ENCODE data around the gene GP1BB.

Gene GP1BB

GRCh38 chr22:19764636-19765476 is 41.5 kb downstream of the GP1BB start:
- CTCF ChIA-PET, result no interaction called here
- POLR2A ChIA-PET, result interaction anchor here (0.7 kb wide), 1 partner anchor 13 kb away, joined by 3 read pairs; no protein-coding TSS in a partner anchor
- no peak for TF ChIP-seq CTBP1 (IDR thresholded peaks at IDR 0.05; ENCODE audit: borderline replicate concordance)
- no peak for DNase-seq (ENCODE audit: extremely low spot score)

- no peak for DNase-seq (ENCODE audit: extremely low spot score)
- no peak for TF ChIP-seq PKNOX1 (IDR thresholded peaks at IDR 0.05)
- no peak for TF ChIP-seq NFRKB (IDR thresholded peaks at IDR 0.05)
- TF ChIP-seq SP1 (IDR thresholded peaks at IDR 0.05), result no peak
- no peak for TF ChIP-seq FOXA1 (IDR thresholded peaks at IDR 0.05)
- no peak for TF ChIP-seq L3MBTL2 (conservative IDR thresholded peaks at IDR 0.05)
- TF ChIP-seq ZNF384 (IDR thresholded peaks at IDR 0.05), result no peak
- TF ChIP-seq BHLHE40 (IDR thresholded peaks at IDR 0.05; ENCODE audit: borderline replicate concordance), result no peak
- no peak for TF ChIP-seq TARDBP (IDR thresholded peaks at IDR 0.05)
- no peak for TF ChIP-seq ARNT (IDR thresholded peaks at IDR 0.05)
- TF ChIP-seq HDGF (IDR thresholded peaks at IDR 0.05; ENCODE audit: borderline replicate concordance), result no peak
- TF ChIP-seq ELF4 (IDR thresholded peaks at IDR 0.05), result no peak
- TF ChIP-seq SUZ12 (IDR thresholded peaks at IDR 0.05), result no peak
- no peak for TF ChIP-seq FOXM1 (IDR thresholded peaks at IDR 0.05; ENCODE audit: borderline replicate concordance)
- TF ChIP-seq CTBP1 (IDR thresholded peaks at IDR 0.05; ENCODE audit: borderline replicate concordance), result no peak
- TF ChIP-seq LEF1 (IDR thresholded peaks at IDR 0.05; ENCODE audit: borderline replicate concordance), result no peak
- no peak for TF ChIP-seq FOXK2 (IDR thresholded peaks at IDR 0.05)
- ChIA-PET POLR2A (no interaction called here), CTCF (no interaction called here)
Observed at GRCh38 chr22:19765477-19766239, 42.3 kb downstream of the GP1BB start.

- TF ChIP-seq SUZ12 (IDR thresholded peaks at IDR 0.05), result no peak
- TF ChIP-seq ARNT (IDR thresholded peaks at IDR 0.05), result no peak
- no peak for TF ChIP-seq HDGF (IDR thresholded peaks at IDR 0.05; ENCODE audit: borderline replicate concordance)
- no peak for TF ChIP-seq CTBP1 (IDR thresholded peaks at IDR 0.05; ENCODE audit: borderline replicate concordance)
- no peak for TF ChIP-seq BHLHE40 (IDR thresholded peaks at IDR 0.05; ENCODE audit: borderline replicate concordance)
- no peak for TF ChIP-seq L3MBTL2 (conservative IDR thresholded peaks at IDR 0.05)
- TF ChIP-seq ZNF384 (IDR thresholded peaks at IDR 0.05), result no peak
- no peak for TF ChIP-seq PKNOX1 (IDR thresholded peaks at IDR 0.05)
- no peak for TF ChIP-seq ELF4 (IDR thresholded peaks at IDR 0.05)
- TF ChIP-seq FOXK2 (IDR thresholded peaks at IDR 0.05), result no peak
- TF ChIP-seq NFRKB (IDR thresholded peaks at IDR 0.05), result no peak
- TF ChIP-seq FOXA1 (IDR thresholded peaks at IDR 0.05), result no peak
- TF ChIP-seq SP1 (IDR thresholded peaks at IDR 0.05), result no peak
- TF ChIP-seq LEF1 (IDR thresholded peaks at IDR 0.05; ENCODE audit: borderline replicate concordance), result no peak
- TF ChIP-seq FOXM1 (IDR thresholded peaks at IDR 0.05; ENCODE audit: borderline replicate concordance), result no peak
- TF ChIP-seq TARDBP (IDR thresholded peaks at IDR 0.05), result no peak
- ChIA-PET CTCF (no interaction called here), POLR2A (no interaction called here)
- DNase-seq (ENCODE audit: extremely low spot score), result no peak
Observed at GRCh38 chr22:19766240-19766510, 42.8 kb downstream of the GP1BB start.

- TF ChIP-seq FOXK2 (IDR thresholded peaks at IDR 0.05), result no peak
- TF ChIP-seq FOXA1 (IDR thresholded peaks at IDR 0.05), result no peak
- TF ChIP-seq NFRKB (IDR thresholded peaks at IDR 0.05), result no peak
- no peak for TF ChIP-seq BHLHE40 (IDR thresholded peaks at IDR 0.05; ENCODE audit: borderline replicate concordance)
- no peak for TF ChIP-seq SUZ12 (IDR thresholded peaks at IDR 0.05)
- TF ChIP-seq FOXM1 (IDR thresholded peaks at IDR 0.05; ENCODE audit: borderline replicate concordance), result no peak
- DNase-seq (ENCODE audit: extremely low spot score), result no peak
- POLR2A ChIA-PET, result no interaction called here
- CTCF ChIA-PET, result no interaction called here
Observed at GRCh38 chr22:19766511-19767426, 43.4 kb downstream of the GP1BB start.

- CTCF ChIA-PET, result no interaction called here
- TF ChIP-seq NFRKB (IDR thresholded peaks at IDR 0.05) (no peak), FOXA1 (IDR thresholded peaks at IDR 0.05) (no peak), BHLHE40 (IDR thresholded peaks at IDR 0.05; ENCODE audit: borderline replicate concordance) (no peak), FOXM1 (IDR thresholded peaks at IDR 0.05; ENCODE audit: borderline replicate concordance) (no peak)
- POLR2A ChIA-PET, result no interaction called here
- DNase-seq (ENCODE audit: extremely low spot score), result no peak
Observed at GRCh38 chr22:19767427-19768341, 44.3 kb downstream of the GP1BB start.

- CTCF ChIA-PET, result no interaction called here
- TF ChIP-seq ZNF384 (IDR thresholded peaks at IDR 0.05) (no peak), NFRKB (IDR thresholded peaks at IDR 0.05) (no peak), LEF1 (IDR thresholded peaks at IDR 0.05; ENCODE audit: borderline replicate concordance) (no peak), PKNOX1 (IDR thresholded peaks at IDR 0.05) (no peak), TARDBP (IDR thresholded peaks at IDR 0.05) (no peak), ELF4 (IDR thresholded peaks at IDR 0.05) (no peak), SP1 (IDR thresholded peaks at IDR 0.05) (no peak), L3MBTL2 (conservative IDR thresholded peaks at IDR 0.05) (no peak), HDGF (IDR thresholded peaks at IDR 0.05; ENCODE audit: borderline replicate concordance) (no peak), ARNT (IDR thresholded peaks at IDR 0.05) (no peak), BHLHE40 (IDR thresholded peaks at IDR 0.05; ENCODE audit: borderline replicate concordance) (no peak), CTBP1 (IDR thresholded peaks at IDR 0.05; ENCODE audit: borderline replicate concordance) (no peak), SUZ12 (IDR thresholded peaks at IDR 0.05) (no peak), FOXA1 (IDR thresholded peaks at IDR 0.05) (no peak), FOXK2 (IDR thresholded peaks at IDR 0.05) (no peak), FOXM1 (IDR thresholded peaks at IDR 0.05; ENCODE audit: borderline replicate concordance) (no peak)
- POLR2A ChIA-PET, result no interaction called here
- no peak for DNase-seq (ENCODE audit: extremely low spot score)
Observed at GRCh38 chr22:19769393-19769715, 46.0 kb downstream of the GP1BB start.

All from HEK293T (cell line).